ENCODE results near the gene NBEAL2.
A peak's percentile ranks its signal among the peaks of the same experiment; 100 is the strongest.

The NBEAL2 gene, protein sequence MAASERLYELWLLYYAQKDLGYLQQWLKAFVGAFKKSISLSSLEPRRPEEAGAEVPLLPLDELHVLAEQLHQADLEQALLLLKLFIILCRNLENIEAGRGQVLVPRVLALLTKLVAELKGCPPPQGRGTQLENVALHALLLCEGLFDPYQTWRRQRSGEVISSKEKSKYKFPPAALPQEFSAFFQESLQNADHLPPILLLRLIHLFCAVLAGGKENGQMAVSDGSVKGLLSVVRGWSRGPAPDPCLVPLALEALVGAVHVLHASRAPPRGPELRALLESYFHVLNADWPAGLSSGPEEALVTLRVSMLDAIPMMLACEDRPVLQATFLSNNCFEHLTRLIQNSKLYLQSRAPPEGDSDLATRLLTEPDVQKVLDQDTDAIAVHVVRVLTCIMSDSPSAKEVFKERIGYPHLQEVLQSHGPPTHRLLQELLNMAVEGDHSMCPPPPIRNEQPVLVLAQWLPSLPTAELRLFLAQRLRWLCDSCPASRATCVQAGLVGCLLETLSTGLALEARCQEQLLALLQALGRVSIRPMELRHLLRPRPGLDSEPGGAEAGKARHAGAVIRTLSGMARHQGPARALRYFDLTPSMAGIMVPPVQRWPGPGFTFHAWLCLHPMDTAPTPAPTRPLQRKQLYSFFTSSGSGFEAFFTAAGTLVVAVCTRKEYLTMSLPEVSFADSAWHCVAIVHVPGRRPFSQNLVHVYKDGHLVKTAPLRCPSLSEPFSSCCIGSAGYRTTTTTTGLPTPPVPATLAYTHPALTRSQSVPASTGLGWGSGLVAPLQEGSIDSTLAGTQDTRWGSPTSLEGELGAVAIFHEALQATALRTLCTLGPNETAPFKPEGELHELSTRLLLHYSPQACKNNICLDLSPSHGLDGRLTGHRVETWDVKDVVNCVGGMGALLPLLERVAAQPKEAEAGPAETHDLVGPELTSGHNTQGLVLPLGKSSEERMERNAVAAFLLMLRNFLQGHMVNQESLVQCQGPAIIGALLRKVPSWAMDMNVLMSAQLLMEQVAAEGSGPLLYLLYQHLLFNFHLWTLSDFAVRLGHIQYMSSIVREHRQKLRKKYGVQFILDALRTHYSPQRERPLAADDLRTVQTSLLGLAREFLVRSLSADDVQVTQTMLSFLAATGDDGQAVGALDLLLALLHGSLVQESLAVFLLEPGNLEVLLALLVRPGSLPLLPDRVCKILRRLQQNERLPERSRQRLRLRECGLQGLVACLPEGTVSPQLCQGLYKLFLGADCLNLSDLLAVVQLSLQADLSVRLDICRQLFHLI (N-terminal part only)

DNA sequence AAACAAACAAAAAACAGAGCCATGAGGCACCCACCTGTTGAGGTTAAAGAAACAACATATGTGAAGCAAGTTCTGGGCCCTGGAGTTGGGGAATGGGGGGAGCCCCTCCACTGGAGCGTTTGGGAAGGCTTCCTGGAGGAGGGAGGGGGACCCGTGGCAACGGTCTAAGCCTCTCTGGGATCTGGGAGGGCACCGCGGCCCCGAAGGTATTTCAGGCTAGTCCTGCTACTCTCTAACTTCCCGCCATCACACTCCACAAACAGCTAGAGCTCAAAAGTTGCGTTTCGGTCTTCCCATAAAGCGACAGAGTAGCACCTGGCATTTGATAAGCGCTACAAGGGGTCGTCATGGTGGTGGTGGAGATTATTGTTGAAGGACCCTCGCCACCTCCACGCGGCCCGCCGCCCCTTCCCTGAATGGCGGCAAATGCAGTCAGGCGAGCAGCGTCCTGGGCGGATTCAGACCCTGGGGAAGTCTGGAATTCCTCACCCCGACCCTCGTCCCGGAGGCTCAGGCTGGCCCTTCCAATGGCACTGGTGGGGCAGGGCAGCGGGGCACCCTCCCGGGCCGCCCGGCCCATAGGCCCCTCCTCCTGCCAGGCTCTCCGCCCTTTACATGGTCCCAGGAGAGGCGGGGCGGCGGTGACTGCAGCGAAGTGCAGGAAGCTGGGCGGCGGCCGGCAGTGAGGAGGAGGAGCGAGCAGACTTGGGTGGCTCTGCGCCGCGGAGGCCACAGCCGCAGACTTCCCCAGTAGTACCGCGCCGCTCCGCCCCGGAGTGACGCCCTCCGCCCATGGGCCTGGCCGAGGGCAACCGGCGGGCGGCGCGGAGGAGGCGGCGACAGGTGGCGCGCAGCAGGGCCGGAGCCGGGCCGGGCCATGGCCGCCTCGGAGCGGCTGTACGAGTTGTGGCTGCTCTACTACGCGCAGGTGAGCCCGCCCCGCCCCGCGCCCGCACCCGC, at the start of gene NBEAL2:
NBEAL2 (plus strand) TSS at position 682 of the 960 bp plus-strand sequence; CDS start at position 878, 196 bp downstream.
- DNase-seq (ENCODE audit: low spot score) = peak; percentile 88

DNA sequence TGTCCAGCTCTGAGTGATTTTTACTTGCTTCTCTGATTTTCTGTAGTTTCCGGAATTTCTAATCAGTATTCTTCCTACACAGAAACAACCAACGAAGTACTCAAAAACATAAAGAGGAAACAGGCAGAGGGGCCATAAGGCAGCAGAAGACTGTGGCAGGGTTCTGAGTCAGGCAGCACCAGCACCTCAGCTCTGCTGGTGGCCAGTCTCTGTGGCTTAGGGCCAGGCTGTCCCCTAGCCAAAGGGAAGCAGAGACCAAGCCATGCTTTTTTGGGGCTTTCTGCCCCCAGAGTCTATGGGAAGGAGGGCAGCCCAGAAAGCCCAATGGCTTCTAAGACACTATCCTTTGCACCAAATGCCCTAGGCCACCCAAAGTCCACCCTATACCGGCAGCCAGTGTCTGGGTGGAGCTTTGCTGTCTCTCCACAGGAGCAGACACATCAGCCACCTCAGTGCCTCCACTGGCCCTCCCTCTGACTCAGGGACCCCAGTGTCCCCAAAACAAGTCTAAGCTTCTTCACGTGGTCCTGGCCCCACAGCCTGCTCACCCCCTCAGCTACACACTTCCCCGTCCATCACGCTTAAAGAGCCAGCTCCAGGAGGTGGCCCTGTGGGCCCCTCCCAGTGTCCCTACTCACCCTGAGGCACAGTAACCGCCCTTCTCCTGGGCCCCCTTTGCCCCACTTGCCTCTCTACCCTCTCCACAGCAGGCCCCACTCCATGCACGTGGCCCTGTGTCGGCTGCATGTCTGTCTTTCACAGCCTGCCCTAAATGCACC, 49.1 kb upstream of the NBEAL2 start:
- DNase-seq (ENCODE audit: low spot score) = no peak

DNA sequence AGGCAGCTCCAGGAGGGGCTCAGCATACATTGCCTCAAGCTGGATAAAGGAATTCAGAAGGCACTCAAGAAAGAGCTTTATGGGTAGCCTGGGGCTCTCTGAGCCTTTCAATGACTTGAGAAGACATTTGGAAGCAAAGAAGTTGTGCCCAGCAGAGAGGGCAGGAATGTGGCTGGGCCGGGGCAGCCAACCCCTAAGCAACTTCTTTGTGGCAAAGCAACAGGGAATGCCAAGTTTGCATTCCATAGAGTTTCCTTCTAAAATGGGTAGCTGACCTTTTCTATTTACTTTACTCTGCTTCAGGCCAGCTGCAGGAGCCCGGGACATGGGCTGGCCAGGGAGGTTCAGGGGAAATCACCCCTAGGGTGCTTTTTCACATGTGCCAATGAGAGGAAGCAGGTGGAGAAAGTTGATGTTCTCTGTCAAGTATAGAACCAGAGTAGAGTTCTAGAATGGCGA, 48.5 kb upstream of the NBEAL2 start:
- DNase-seq (ENCODE audit: low spot score) = no peak

DNA sequence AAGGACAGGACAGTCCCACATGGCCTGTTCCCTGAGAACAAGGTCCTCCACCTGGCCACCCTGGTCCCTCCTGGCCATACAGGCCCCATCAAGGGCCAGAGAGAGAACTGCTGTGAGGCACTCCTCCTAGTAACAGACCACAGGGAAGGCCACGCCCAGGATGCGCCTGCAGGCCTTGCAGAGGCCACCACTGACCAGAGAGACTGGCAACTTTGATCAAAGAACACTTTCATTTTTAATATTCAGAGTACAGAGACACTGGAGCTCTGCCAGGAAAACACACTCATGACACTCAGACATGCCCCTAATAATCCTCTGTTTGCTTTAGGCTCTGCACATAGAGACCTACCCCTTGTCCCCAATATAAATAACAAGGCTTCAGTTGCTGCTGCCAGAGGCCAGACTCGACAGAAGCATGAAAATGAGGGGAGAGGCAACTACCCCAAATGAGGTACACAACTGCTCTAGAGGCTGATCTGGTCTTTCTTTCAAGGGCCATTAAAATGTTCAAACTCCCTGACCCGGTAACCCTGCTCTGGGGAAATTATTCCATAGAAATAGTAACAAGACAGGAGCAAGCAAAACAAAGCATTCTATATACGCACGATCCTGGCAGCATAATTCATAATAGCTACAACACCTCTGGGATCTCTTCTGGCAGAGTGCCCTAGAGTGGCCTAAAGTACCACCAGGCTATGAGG, 47.7 kb upstream of the NBEAL2 start:
- no peak for DNase-seq (ENCODE audit: low spot score)

DNA sequence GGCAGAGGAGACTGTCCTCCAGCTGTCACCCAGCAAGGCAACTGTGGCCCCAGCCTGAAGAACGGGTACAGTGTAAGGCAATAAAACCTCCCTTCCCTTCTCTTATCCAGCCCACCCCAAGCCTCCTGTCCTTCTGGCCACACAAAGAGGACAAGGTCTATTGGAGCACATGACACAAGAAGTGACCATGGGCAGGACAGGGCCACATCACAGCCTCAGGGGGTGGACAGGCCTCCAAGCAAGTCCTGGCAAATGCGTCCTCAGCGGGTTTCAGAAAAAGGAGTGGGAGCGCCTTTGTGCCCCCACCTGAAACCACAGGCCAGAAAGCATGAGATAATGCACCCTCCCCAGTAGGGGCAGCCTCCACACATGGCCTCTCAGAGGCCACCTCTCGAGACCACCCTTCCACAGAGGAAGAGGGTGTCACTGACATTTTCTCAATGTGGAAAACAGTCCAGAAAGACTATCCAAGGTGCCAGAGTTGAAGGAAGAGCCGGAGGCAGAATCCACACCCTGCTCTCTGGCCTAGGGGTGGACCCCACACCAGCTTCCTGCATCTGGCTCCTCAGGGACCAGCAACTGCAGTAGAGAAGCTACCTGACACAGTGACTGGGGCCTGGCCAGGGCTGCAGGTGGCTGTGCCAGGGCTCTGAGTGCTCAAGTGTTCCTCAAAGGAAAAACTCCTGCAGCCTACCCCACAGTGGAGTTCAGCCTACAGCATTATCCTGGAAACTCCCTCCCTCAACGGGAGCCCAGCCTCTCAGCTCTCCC, 46.8 kb upstream of the NBEAL2 start:
- no peak for DNase-seq (ENCODE audit: low spot score)

DNA sequence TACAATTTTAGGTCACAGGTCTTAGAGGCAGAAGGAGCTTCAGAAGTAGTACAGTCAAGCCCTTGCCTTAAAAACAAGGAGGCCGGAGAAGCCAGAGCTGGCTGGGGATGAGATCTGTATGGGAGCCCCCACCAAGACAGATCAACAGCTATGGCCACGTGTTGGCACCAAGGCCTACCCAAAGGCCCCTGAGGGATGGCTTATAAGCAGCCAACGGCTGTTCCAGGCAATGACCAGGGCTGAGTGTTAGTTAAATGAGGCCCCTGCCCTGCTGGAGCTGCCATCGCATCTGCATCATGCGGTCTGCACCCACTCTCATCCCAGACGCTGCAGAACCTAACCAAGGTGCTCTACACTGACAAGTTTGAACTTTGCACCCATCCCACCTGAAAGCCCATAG, 46.2 kb upstream of the NBEAL2 start:
- no peak for DNase-seq (ENCODE audit: low spot score)

DNA sequence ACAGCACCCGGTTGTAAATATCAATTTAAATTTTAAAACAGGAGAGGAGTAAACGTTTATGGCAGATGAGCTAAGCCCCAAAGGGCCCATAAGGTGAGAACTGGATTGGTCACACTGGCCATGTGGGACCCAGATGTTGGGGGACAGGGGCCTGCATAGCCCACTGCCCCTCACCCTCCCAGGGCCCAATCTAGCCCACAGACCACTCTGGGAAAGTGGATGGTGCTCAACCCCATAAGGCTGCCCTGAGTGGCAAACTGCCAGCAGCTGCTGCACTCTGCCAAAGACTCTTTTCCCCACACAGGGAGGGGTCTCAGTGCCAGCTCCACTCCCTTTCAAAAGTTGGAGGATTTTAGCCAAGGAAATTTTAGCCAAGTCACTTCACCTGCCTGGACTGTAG, 45.4 kb upstream of the NBEAL2 start:
- DNase-seq (ENCODE audit: low spot score) = no peak

DNA sequence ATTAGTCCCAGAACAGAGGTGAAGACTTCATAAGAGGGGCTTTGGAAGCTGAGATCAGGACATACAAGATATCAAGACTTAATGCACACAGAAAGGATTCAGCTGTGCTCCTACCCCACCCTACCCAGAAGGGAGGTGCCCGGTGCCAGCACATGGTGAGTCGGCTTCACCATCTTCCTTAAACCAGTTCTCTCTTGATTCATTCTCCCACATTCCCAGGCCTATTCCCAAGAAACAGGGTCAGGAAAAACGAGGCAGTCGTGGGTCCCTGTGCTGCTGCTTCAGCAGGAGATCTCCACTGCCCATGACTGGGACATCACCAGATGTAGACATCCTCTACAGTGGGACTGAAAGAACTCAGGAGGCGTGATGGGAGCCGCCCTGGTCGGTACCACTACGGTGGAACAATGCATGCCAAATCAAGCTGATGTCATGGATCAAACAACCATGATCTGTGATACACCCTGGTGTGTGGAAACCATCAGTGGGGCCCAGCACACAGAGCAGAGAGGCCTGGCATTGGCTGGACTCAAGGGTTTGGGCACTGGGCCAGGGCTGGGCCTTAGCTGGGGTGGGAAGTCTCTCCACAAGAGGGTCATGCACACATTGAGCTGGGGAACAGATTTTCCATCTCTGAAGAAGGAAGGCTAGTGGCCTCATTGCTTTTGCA, 44.8 kb upstream of the NBEAL2 start:
- DNase-seq (ENCODE audit: low spot score) = no peak

DNA sequence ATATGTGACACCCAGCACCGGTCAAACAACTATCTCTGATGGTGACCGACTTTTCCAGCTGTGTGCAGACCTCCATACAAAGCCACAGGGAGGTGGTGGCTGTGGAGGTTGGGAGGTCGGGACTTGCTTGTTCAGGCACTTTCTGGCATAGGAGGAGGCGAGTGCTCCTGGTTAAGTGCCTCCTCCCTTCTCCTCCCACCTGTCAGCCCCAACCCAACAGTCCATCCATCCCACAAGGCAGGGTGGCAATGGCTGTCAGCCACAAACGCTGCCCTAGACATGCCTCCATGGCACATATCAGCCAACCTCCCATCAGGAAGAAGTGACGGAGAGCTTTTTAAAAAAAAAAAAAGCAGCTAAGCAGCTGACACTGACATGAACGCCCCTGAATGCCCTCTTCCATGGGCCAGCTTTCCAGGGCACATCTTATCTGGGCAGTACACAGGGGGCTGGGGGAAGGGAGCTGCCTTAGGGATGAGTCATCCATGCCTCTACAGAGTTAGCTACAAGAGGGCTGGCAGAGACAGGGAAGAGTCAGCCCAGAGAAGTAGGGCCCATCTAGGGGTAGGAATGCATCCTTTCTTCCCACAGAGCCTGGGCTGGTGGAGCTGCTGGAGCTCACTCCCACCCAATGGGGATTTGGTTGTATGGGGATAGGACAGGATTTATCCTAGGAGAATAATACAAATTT, 44.2 kb upstream of the NBEAL2 start:
- no peak for DNase-seq (ENCODE audit: low spot score)

DNA sequence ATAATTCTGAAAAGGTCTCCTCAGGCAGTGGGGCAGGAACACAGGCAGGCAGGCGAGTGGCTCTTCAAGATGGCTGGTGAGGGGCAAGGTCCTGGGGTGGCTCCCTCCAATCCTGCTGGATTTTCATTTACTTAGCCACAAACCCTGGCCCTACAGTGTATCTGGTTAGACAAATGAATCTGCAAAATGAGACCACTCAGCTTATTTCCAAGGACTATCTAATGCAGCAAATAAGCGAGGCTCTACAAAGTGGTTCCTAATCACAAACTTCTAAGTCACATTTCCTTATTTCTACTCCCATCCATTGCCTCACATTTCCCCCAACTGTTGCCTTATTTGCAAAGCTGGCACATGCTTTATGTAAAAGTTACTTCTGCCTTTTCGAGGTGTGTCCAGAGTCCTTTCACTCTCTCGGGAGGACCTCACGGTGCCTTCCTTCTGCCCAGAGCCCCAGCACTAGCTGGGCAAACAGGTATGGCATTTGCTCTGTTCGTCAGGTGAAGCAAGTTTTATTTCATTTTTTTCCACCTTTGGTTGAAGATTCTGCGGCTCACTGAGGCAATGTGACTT, 43.4 kb upstream of the NBEAL2 start:
- no peak for DNase-seq (ENCODE audit: low spot score)

DNA sequence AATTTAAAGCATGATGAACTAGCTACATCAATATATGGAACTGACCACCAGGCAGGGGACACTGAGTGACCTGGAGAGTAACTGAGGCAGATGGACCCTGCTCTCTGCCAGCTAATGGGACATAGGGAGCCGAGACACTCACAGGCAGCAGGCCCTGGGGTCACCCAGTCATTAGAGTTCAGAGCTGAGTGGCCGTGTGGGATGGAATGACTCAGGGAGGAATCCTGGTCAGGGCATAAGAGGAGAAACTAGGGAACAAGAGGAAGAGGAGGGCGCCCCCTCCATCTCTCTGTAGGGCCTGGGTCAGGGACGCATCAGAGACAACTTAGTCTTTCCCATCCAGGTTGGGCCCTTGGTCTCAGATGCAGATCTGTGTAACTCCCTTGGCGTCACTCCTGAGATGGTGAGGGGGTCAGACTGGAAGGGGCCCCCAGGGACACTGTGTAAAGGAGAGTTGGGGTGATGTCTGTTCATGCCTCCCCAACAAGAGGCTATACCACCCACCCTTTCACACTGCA, 42.7 kb upstream of the NBEAL2 start:
- DNase-seq (ENCODE audit: low spot score) = no peak

DNA sequence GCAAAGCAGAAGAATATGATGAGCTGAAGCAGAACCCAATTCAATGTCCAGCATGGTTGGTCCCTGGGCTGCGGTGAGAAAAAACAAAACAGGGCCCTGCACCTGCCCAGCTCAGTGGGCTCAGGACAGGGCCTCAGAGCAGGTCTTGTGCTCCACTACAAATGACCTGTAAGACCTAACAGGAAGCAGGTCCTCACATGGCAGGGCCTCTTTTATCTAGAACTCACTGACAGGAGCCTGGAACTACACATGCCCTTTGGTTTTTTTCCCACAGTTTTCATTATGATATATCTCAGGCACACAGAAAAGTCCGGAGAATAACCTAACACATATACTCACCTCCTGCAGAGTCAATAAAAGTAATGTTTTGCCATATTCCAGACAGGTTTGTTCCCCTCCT, 41.3 kb upstream of the NBEAL2 start:
- DNase-seq (ENCODE audit: low spot score) = no peak

DNA sequence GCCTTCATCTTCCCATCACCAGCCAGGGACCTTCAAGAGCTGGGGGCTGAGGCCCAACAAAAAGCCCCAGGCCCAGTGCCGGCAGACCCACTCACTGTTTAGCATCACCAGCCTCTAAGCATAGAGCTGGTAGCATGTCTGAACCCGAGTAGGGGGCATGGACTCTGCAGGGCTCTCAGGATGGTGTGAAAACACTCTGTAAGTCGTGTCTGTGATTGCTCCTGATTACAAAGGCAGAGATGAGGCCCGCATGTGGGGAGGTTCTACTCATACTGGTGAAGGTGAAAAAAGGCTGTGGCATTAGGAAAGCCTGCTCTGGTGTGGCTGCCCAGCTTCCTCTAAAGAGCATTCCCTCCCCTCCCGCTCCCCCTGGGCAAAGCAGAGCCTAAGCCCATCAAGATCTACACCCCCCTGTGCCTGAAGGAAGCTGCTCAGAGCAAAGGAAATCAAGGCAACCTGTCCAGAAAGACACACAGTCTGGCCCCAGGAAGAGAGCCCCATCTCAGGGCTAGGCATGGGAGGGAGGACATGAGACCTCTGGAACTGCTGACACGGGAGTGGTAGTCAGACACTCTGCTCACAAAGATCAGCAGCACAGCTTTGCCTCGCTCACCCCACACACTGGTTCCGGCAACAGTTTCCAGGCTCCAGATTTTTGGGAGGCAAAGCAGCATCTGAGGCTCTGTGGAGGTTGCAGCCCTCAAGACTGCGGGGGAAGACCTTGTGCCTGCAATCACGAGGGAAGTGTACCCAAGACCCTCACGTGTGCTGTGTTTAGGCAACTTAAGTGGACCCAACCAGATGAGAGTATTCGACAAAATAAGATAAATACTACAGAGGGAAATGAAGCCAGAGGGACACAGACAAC, 39.7 kb upstream of the NBEAL2 start:
- DNase-seq (ENCODE audit: low spot score) = no peak

DNA sequence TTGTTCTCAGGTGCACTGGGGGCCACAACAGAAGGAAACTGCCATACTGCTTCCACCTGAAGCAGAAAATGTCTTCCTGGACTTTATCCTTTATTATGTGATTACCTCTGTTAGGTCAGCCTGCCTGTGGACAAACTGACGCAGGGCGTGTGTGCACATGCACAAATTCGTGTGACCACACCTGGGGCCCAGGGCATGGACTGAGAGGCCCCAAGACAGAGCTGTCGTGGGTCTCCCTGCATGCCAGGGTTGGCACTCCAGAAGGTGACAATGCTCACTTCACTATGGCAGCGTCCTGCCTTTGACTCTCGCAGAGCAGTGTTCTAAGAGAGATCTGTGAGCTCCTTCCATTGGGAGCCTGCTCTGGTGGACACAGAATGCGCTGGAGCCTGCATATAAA, 37.4 kb upstream of the NBEAL2 start:
- DNase-seq (ENCODE audit: low spot score) = no peak

DNA sequence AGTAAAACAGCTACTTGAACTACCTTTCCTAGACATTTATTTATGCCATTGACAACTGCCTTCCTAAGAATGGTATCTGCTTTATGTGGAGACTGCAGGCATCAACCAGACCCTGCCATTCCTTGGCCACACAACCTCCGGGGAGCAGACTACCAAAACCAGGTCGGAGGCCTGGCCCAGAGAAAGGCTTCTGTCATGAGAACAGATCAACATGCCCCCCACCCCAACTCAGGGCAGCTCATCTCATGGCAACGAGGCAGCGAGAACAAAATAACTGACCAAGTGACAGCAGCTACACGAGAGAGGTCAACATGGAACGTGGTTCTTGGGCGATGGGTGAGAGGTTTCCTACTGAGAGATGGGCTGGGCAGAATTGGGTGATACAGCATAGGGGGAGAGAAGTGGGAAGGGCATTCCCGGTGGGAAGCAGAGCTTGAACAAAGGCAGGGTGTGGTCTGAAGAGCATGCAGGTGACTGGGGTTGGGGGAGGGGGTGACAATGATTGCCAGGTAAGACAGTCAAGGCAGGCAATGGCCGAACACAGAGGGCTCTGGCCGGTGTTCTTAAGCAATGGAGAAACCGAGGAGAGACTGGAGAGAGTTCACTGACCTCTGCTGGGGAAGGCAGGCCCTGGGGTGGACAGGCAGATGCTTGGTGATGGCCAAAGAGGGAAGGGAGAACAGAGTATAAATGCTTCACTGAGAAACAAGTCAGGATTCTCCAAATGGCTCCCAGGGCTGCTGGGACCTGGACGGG, 36.8 kb upstream of the NBEAL2 start:
- DNase-seq (ENCODE audit: low spot score) = no peak

All from NAMALWA (cell line).